Amniotic epithelial cell (primary cell): Measurements from ENCODE around the gene CCDC83.
"Not testable (repeated sequence)": the region's sequence is repeated elsewhere in the genome, so short reads cannot be mapped to it uniquely, and the experiment has no call there.

ENCODE experiments used
- DNase-seq: peaks from one replicate; pipeline ENCODE4 v3.0.0-alpha.2; 2010; ENCODE audit warnings: low read depth

Gene CCDC83

DNA sequence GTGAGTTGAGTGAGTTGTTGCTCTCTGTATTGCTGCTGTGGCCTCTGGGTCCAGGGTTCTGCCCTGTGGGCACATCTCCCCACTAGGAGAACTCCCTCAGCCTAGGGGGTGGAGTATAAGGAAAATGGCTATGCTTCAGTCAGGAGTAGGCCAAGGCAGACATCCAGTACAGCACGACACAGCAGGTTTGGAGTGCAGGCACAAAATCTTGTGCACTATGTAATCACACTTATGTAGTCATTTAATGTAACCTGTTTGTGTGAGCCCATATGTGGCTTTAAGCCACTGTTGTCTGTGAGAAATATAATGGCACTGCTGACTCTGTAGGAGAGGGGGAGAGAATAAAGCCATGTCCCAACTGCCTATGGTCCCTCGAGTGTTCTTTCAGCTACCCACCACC, 90.1 kb downstream of the CCDC83 start:
- no peak for DNase-seq

DNA sequence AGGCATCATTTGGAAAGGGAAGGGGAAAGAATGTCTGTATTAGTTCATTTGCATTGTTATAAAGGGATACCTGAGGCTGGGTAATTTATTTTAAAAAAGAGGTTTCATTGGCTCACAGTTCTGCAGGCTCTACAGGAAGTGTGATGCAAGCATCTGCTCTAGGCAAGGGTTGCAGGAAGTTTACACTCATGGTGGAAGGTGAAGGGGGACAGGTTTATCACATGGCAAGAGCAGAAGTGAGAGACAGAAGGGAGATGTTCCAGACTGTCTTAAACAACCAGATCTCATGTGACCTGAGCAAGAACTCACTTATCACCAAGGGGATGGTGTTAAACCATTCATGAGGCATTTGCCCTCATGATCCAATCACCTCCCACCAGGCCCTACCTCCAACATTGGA, 90.6 kb downstream of the CCDC83 start:
- DNase-seq = no peak

DNA sequence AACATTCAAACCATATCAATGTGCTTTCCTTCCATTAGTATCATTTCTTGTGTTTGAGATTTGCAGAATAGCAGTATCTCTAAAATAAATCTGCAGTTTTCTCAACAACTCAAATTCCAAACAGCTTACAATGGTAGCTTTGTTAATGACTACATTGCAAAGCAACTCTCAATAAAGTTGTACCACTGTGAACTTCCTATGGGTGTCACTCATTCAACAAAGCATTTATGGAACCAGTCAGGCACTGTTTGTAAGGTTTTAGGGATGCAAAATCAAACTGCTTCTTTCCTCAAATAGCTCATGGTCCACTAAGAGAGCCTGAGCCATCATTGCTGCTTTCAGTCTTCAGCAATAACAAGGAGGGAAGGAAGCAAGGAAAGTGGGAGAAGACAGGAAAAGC, 91.0 kb downstream of the CCDC83 start:
- peak; percentile 39 for DNase-seq

DNA sequence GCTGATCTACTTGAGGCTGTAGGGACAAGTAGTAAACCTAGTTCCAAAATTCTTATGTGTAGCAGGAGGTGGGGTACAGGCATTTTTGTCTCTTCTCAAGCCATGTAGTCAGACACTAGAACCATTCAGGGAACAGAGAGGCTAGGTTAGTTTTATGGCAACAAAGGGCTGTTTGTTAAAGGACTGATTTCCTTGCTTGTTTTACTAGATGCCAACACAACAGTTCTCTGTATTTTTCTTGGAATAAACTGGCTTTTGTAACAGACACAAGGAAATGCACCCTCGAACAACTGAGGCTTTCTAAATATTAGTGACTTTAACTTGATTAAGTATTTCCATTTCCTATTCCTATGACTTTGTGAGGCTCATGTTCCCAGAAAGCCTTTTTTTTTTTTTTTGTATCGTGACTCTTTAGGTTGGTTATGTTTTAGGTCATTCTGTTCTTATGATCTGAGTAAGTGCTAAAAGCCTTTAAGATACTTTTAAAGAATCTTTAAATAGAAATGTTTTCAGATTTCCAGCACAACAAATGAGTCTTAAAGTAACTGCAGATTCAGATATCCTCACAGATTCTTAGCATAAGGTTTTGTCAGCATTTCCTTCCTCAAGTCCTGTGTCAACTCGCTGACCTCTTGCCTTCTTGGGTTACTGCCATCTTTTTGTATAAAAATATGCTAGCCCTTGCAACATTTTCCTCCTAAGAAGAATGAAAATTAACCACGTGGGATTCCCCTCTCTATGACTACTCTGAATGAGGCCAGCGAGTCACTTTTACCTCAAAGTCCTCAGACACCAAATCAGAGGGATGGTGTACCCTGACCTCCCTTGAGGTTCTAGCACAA, 92.5 kb downstream of the CCDC83 start:
- peak; percentile 91 for DNase-seq

DNA sequence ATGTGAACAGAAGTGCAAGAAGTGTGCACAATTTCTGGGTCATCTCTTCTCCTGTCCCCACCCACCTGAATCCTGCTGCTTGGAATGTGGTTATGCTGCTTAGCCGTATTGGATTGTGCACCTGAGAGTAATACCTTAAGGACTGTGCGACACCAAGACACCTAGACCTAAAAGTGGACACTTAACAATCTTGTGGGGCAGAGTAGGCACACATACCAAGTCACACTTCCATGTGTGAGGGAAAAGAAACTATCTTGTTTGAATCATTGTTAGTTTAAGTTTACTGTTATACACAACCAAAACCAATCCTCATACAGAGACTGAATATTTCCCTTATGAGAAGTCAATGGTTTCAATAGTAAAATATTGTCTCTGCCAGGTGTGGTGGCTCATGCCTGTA, 93.7 kb downstream of the CCDC83 start:
- no peak for DNase-seq

- DNase-seq = no peak
Observed at GRCh38 chr11:85949798-85950197, 94.6 kb downstream of the CCDC83 start.

GRCh38 chr11:85950317-85951048, 95.3 kb downstream of the CCDC83 start:
- no peak for DNase-seq

DNA sequence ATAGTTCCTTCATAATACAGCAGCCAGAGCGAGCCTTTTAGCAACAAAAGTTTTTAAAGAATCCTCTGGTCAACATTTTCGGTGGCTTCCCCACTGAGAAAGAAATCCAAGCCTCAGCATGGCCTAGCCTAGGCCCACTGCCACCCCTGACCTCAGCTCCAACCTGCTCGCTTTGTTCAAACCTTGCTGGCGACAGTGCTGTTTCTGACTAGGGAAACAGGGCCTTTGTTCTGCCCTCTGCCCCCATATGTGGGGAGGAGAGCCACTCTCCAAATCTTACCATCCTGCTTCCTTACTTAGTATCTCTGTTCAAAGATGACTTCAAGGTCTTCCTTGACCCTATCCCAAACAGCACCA, 95.8 kb downstream of the CCDC83 start:
- no peak for DNase-seq

- no peak for DNase-seq
Observed at GRCh38 chr11:85951428-85952107, 96.4 kb downstream of the CCDC83 start.

GRCh38 chr11:85952108-85952485, 96.9 kb downstream of the CCDC83 start:
- not testable (repeated sequence) for DNase-seq

DNA sequence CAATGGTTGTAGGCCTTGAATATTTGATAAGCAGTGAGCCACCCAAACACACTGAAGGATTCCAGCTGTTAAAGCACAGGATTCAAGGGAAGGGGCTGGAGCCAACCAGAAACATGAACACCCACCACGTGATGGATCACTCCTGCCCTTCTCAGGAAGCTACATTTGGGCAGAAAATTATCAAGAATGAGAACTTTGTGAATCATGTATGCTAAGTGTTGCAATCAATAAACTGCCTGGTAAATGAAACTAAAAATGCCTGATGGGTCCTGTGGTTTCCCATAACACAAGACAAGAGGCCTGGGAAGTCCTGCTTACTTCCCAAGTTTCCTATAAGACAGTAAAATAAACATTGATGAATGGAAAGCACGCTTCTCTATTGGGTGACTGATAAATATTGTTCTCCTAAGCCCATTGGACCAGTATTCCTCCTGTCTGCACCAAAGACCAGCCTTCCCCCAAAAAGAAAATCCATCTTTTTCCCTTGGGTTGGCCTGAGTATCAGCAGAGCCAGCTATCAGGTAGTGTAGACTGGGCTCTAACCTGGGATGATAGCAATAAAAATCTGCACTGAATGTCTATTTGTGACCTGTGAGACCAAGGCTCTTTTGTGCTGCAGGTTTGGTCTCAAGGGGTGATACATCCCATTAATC, 98.4 kb downstream of the CCDC83 start:
- DNase-seq = peak; percentile 94

DNA sequence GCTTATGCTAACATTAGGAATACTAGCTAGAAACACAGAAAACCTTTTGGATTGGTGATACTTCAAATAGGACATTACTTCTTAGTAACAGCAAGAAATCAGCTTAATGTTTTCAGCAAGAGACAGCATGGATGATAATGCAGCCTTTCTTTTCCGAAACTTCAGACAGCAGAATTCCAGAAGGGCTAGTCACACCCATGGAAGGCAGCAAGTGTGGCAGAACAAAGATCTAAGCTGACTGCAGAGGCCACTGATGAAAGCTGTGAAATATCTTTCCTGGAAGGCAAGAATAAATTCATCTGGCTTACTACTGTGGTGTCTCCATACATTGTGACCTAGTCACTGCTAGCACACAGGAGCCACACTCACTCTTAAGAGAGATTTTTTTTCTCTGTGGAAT, 100.3 kb downstream of the CCDC83 start:
- peak; percentile 86 for DNase-seq

DNA sequence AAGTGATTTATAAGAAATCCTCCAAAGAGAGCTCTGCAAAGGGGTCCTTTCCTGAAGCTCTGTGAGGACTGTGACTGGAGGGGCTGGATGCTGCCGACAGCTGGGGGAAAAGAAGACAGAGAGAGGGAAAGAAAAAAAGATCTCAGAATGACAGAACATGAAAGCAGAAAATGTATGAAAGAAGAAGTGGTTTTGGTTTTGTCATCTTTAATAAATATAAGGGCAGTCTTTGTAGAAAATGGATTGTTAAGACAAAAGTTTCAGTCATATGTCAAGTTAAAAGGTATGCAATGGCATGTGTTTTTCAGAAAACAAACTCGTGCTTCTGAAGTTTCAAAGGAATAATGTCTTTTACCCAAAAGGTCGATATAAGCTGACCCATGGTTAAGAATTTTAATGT, 105.5 kb downstream of the CCDC83 start:
- DNase-seq = no peak

GRCh38 chr11:85961130-85961529, 105.9 kb downstream of the CCDC83 start:
- DNase-seq = no peak

- DNase-seq = no peak
Observed at GRCh38 chr11:85961930-85962363, 106.8 kb downstream of the CCDC83 start.

GRCh38 chr11:85965202-85965601, 110.0 kb downstream of the CCDC83 start:
- peak; percentile 45 for DNase-seq

- DNase-seq = no peak
Observed at GRCh38 chr11:85967457-85967856, 112.3 kb downstream of the CCDC83 start.
